GM18517 (cell line): Measurements from ENCODE around the gene SIAH3.
"Not testable (repeated sequence)": the region's sequence is repeated elsewhere in the genome, so short reads cannot be mapped to it uniquely, and the experiment has no call there.

Source experiments
- ATAC-seq: cut with Tn5 transposase; IDR thresholded peaks from one replicate; pipeline ENCODE4 v1.9.1; 2021; ENCODE audit warnings: mild to moderate bottlenecking, moderate library complexity; ENCODE audit not compliant: unreplicated experiment

The SIAH3 gene

DNA sequence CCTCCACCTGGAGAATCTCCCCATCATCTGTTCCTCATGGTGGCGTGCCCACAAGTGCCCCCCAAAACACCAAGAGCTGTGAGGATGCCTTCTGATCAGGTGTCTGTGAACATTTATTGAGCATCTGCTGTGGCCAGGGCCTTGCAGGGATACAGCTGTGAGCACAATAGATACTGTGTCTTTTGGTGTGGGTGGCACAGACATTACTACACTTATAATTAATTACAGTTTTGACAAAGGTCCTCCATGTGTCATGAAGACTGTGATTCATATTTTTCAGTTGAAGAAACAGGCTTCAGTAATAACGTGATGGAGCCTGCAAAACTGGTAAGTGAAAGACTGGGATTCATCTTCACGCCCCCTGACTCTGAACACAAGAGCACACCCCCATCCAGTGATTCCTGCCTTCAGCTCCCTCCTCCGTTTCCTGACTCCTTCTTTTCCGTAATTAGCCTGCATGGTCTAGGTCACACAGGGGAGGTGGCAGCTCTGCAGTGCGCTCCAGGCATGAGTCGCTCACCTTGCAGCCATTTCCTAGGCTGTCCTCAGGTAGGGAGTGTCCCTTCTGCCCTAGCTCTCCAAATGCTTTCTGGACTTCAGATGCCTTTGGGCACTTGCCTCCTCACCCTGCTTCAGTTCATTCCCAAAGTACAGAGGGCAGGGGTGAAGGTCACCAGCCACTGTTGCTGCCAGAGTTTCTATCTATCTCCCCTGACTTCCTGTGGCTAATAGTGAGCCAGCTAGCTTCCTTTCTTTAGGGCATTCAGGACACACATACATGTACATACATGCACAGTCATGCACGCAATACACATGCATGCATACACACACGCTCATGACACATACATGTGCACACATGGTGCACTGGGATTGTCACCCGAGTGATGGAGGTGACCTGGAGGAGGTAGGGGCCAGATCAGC is 66.5 kb downstream of the SIAH3 start:
- ATAC-seq = no peak

DNA sequence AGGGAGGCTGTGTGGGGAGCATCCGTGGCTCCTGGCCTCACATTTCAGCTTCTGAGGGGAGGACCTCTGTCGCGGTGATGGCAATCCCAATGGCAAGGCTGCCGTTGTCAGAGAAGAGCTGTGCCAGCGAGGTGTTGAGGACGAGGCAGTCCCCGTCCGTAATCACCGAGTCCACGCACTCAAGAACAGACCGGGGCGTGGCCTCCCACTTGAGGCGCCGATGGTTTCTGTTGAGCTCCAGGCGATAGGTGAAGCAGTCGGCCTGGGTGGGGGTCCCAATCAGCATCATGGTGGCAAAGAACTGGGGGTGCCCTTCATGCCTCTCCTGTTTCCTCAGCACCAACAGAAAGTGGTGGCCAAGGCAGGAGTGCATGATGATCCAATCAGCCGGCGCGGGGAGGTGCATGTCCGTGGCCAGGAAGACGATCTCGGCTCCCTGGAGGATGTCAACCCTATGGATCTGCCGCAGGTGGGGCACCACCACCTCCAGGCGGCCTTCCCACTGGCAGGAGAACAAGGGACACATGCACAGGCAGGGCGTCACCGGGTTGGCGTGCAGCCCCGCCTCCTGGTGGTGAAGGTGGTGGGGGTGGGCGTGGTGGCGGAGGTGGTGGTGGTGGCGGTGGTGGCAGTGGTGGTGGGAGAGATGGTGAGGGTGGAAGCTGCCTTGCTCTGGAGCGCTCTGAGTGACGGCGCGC is 68.1 kb downstream of the SIAH3 start:
- ATAC-seq = no peak

DNA sequence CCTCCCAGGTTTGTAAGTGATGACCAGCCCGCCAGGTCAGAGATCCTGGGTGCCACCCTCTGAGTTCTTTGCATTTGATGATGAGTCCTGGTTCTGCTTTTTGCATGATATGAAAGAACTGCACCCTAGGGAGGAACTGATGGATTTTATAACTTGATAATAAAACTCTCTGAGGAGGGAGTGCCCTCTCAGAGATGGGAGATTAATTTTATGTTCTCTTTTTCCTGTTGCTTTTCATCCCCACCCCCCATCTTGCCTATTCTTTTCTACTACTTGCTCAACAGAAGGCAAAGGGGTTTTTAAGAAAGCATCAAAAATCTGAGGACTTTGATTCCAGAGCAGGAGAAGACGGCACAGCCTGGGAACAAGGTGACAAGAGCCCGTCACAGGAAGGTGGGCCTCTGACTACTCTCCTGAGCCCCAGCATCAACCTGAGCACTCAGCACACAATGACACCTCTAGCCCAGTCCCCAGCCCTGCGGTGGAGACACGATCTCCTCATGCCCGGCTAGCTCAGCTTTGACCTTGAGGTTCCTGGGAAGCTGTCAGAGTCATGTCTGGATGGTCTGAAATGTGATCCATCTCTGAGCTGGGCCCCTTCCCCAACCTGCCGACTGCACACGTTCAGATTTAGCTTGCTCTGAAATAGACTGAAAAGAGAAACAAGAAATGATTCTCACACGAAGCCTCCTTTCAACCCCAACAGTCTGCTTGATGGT is 69.1 kb downstream of the SIAH3 start:
- no peak for ATAC-seq

DNA sequence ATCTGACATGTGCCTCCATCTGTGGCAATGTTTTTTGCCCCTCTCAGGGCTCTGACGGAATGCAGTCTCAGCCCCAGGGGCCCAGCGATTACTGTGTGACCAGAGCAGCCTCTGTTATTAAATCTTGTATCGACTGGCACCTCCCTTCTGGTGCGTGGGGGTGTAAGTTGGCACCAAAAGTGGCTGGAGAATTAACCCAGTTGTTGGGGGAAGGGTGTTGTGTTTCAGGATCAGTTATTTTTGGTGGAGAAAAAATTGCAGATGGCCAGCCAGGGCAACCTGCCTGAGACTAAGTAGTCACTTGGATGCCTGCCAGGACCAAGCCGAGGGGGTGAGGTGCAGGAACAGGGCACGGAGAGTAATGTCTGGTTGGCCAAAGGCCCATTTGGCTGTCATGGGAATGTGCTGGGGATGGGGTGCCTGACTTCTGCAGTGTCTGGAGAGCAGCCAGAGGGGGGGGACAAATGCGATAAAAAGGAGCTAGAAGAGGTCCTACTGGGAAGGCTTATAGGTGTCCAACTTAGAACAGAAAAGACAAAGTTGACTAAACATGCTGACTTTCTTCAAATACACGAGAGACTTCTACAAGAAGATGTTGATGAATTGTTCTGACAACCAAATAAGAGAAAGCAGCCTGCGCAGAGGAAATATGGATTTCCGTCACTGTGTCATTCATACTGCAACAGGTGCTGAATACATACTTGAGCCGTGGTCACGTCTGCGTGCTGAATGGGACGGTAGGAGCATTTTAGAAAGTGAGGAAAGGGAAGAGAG is 69.8 kb downstream of the SIAH3 start:
- no peak for ATAC-seq

DNA sequence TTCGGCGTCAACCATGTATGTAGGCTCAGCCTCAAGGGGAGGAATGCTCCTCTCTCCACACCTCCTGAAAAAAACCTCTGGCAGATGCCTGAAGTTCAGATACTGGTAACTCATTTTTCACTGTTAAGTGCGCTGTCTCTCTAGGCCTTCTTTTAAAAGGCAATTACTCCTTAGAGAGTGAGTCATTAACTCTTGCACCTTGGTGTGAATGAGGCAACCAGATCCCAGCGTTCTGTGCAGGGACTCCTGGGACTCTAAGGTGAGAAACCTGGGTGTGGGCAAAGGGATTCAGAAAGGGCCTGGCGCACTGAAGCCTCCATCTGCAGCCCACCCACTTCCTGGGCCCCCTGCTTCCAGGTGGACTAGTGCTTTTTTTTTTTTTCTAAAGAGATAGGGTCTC is 71.7 kb downstream of the SIAH3 start:
- ATAC-seq = no peak

DNA sequence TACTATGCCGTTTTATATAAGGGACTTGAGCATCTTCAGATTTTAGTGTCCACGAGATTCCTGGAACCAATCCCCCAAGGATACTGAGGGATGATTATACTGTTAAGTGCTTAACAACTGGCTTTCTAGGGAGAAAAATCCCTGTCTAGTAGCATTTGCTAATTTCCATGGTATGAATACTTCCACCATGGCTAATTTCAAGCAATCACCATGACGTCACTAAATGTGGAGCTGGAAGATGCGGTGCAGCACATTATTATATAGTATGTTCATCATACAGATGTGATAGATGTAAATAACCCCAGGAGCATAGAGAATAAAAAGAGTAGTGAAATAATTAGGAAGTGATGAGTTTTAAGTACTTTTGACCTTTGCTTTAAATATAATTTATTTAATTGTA is 72.7 kb downstream of the SIAH3 start:
- ATAC-seq = no peak

DNA sequence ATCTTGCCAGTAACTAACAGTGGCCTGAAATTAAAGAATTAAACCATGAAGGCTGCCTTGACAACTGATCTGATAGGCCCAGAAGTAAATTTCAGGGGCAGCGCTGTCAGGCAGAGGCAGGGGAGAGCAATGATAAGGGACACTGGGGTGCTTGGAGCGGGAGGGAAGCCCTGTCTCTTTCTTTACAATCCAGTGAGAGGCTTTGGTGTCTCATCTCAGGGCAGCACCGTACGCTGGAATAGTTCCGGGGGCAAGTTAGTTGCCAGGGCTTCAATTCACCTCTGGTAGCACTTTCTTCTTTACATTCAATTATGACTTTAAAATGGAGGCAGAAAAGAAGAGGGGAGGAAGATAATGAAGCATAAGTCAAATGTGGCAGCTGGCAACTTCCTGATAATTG is 74.8 kb downstream of the SIAH3 start:
- no peak for ATAC-seq

DNA sequence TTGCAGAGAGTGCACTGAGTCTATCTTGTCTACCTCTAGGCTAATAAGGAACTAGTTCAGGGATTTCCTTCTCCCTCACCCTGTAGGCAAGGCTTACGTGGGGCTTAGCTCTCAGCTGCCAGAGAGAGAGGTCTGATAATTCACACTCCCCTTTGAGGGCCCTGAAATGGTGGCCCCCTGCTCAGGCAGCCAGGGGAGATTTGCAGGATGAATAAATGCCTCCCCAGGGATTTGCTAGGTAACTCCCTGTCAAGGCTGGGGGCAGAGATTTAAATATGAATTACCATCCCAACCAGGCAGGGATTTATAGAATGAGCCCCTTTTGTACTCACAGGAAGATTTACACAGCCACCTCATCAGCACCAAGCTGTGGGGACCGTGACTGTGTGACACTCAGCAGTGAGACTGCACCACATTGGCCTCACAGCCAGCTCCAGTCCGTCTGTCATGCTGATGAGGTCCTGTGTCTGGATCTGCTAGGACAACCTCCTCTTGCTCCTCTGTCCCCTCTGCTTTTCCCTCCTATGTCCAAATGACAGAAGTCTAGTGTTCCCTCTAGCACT is 76.1 kb downstream of the SIAH3 start:
- no peak for ATAC-seq

DNA sequence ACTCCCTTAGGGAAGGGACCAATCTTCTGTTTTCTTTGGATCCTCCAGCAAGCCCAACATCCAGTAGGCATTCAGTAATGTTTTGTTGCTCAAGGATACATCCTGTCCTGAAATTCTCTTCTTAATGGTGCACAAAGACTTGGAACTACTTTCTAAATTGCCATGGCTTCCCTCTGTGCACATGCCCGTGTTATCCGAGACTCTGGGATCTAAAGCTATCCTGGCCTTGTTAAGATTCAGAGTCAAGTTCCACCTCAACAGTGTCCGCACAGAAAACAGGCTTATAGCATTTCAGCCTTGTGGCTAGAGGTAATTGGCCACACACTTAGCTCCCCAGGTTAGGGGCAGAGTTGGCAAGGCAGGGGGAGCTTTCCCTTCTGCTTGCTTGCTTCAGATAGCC is 77.6 kb downstream of the SIAH3 start:
- no peak for ATAC-seq

DNA sequence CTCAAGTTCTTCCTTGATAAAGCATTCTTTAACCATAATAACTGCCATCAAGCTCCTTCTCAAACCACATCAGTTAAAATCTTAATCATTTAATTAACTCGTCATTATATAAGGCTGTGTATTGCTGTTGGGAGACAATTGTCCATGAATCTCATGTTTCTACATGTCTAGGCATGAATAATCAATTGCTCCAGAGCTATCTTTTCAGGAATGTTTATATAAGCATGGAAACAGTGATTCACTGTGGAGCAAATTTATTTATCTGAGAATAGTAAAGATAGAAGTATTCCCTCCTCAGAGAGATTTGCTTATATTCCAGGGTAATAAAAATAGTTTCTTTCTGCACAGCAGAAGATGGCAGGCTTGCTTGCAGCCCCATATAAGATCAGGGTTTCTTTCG is 78.3 kb downstream of the SIAH3 start:
- no peak for ATAC-seq

DNA sequence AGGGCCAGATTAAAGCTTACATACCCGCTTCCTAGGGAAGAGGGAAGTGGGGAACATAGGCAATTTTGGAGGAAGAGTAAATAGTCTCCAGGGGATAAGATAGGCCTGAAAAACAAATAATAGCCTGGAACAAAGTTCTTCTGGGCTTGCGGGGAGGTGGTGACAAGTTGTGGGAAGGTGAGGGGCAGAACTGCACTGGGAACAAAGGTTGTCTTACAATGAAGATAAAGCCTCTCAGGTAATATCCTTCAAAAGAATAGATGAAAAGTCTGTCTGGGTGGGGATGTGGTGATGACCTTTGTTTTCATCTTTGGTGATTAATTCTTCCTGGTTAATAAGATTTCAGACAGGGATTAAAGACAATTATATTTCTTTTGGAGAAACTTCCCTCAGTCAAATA is 80.7 kb downstream of the SIAH3 start:
- ATAC-seq = no peak

DNA sequence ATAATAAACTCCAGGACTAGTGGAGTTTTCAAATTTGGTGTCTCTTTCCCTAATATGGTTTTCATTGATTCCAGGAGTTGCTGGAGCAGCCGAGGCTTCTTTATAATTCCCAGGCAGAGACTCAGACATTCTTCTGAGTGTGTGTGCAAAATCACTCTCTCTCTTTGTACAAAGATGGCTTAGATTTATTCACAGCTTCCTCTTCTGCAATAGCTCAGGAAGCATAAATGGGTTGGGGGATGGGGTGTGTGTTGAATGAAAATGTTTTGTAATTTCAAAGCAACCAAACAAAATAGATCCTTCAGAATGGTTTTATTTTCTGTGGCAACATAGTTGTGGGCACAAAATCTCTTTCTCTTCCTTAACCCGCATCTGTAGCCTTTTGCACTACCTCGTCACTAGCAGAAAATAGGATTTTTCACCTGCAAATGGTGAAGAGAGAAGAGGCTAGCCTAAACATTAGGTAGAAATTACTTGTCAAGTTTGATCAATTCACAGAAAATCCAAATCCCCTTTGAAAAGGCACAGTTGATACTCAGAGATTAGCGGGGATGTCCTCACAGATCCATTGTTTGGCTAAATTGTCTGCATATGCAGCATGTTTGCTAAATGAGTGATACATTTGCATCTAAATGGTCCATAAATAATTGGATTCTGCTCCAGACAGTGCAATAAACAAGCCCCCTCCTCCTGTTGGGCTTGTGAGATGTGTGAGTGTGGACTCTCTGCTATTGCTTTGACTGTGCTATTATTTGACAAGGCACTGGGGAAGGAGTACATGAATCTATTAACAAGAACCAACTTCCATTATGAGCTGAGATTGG is 82.7 kb downstream of the SIAH3 start:
- no peak for ATAC-seq

DNA sequence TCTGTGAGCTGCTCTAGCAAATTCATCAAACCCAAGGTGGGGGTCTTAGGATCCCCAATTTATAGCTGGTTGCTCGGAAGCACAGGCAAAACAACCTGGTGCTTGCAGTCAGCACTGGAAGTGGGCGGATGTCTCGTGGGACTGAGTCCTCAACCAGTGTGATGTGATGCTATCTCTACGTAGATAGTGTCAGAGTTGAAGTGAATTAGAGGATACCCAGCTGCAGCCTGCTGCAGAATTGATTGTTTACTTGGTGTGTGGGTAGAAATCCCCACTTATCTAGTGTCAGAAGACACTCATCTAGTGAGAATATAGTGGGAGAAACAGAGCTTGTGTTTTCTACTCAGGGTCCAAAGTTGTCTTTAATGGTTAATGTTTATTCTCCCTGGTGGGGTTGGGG is 86.1 kb downstream of the SIAH3 start:
- no peak for ATAC-seq

DNA sequence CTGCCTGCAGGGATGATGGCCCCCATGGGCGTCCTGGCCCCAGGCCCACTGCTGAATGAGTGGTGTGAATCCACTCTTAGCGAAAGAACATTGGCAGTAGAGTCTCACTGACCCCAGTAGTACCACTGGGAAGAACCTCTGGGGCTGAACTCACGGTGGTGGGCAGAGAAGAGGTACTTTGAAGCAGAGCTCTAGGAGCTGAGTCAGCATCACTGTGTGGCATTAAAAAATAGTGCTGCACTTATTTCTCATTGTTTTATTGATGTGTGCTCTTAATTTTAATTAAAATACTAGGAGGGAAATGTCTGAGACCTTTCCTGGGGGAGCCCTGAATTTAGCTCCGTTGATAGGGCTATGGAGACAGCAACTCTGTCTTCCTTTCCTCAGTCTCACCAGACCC is 88.1 kb downstream of the SIAH3 start:
- no peak for ATAC-seq

DNA sequence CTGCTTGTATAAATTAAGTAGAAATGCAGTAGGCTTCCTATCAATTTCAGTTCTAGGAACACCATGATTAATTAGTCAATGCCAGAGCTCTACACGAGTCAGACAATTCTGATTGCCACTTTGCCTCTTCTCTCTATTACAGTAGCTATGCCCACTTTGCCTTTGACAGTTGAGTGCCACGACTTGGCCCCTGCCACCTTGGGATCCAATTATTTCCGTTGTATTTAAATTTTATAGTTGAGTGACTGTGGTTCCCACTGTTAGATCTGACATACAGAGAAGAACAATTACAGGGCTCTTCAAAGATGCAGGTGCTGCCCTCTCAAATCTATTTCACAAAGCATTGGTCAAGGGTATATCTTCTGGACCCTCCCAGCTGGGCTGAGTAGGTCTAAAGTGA is 94.0 kb downstream of the SIAH3 start:
- ATAC-seq = not testable (repeated sequence)

DNA sequence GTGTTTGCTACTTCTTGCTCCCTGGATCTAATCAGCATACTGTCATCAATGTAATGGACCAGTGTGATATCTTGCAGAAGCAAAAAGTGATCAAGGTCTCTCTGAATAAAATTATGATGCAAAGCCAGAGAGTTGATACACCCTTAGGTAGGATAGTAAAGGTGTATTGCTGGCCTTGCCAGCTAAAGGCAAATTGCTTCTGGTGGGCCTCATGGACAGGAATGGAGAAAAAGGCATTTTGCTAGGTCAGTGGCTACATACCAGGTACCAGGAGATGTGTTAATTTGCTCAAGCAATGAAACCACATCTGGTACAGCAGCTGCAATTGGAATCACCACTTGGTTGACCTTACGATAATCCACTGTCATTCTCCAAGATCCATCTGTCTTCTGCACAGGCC is 95.1 kb downstream of the SIAH3 start:
- not testable (repeated sequence) for ATAC-seq

DNA sequence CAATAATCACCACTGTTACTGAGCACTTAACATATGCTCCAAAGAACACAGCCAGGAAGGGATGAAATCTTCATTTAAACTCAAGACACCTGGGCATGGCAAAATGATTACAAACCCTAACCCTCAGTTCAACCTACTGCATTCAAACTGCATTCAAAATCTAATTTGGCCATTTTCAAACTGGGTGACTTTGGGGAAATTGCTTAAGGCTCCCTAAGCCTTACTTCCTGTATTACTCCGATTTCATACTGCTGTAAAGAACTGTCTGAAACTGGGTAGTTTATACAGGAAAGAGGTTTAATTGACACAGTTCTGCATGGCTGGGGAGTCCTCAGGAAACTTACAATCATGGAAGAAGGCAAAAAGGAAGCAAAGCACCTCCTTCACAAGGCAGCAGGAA is 99.0 kb downstream of the SIAH3 start:
- ATAC-seq = no peak

DNA sequence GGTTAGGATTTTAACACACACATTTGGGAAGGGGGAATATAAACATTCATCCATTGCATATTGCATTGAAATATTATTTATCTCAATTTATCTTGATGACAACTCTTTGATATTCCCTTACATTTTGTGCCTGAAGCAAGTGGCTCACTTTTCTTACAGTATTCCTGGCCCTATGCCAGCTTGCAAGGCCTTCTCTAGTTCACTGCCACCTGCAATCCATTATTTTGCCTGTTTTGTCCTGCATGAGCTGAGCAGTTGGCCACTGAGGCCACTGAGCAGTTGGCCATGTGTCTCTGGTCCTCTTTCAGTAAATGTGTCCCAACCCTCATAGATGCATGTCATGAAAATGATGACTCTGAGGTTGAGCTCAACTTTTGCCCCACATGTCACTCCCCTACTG is 99.7 kb downstream of the SIAH3 start:
- ATAC-seq = no peak

DNA sequence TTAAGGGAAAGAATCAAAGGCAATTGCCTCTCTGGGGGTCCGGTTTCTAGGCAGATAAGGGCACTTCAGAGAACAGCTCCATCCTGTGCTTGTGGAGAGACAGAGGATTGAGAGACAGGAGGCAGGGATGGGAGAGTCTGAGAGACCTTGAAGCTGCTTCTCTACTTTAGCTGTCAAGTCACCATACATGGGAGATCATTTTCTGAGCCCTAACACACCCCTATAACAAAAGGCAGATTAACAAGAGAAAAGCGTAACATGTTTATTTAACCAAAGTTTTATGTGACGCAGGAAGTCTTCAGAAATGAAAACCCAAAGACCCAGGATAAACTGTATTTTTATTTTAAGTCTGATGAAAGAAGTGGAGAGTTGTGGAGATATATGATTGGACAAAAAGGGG is 101.0 kb downstream of the SIAH3 start:
- ATAC-seq = no peak
